ENCODE data around the gene UBE2F.

UBE2F gene

DNA sequence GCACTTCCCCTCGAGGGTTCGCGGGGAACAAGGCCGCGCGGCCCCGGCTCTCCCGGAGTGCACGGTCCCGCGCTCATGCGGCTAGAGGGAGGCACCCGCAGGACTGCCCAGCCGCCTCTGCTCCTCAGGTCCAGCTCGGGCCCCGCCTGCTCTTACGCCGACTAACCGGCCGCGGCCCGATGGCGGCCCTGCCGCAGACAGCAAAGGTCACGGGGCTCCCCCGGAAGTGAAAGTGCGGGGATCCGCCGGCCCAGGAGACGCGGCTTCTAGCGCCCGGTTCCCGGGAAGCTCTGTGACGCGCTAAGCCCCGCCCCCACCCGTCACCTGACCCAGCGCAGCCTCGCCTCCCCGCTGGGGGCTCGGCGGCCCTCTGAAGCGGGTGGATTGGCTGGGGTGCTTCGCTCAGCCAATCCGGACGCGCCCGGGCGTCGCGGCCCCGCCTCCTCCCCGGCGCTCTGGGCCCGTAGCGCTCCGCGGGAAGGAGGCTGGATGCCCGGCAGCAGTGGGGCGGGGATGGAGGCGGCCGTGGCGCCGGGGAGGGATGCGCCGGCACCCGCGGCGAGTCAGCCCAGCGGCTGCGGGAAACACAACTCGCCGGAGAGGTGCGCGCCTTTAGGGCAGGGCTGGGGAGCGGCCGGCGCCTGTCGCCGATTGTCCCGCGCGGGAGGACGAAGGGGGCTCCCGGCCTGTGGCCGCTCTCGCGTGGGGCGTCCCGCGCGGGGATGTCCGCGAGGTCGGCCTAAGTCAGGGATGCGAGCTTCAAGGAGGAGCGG, 93.9 kb downstream of the UBE2F start, which contains the start of gene SCLY:
SCLY (plus strand) TSS at position 460 of the 773 bp plus-strand sequence; CDS start at position 514, 54 bp downstream.
- Histone ChIP-seq H3K9me3 (no peaks in the 10 kb centered on the region), H3K36me3 (no peaks in the 10 kb centered on the region), H3K27me3 (peaks cover 30% of the 10 kb centered on the region), H3K4me1 (ENCODE audit: control insufficient read depth in 1 of 2, insufficient read depth in 1 of 2, low read depth in 1 of 2, low read length in 1 of 2) (peaks cover 17 to 19% of the 10 kb centered on the region in 2 experiments), H3K27ac (peak within 1 kb of the TSS; percentile 83), H3K4me3 (ENCODE audit: low read depth in 1 of 2, low read length in 1 of 2) (peak within 1 kb of the TSS; percentile 75 to 86)
- TF ChIP-seq, protein P1, sequence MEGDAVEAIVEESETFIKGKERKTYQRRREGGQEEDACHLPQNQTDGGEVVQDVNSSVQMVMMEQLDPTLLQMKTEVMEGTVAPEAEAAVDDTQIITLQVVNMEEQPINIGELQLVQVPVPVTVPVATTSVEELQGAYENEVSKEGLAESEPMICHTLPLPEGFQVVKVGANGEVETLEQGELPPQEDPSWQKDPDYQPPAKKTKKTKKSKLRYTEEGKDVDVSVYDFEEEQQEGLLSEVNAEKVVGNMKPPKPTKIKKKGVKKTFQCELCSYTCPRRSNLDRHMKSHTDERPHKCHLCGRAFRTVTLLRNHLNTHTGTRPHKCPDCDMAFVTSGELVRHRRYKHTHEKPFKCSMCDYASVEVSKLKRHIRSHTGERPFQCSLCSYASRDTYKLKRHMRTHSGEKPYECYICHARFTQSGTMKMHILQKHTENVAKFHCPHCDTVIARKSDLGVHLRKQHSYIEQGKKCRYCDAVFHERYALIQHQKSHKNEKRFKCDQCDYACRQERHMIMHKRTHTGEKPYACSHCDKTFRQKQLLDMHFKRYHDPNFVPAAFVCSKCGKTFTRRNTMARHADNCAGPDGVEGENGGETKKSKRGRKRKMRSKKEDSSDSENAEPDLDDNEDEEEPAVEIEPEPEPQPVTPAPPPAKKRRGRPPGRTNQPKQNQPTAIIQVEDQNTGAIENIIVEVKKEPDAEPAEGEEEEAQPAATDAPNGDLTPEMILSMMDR (IDR thresholded peaks at IDR 0.05): peak; percentile 60

DNA sequence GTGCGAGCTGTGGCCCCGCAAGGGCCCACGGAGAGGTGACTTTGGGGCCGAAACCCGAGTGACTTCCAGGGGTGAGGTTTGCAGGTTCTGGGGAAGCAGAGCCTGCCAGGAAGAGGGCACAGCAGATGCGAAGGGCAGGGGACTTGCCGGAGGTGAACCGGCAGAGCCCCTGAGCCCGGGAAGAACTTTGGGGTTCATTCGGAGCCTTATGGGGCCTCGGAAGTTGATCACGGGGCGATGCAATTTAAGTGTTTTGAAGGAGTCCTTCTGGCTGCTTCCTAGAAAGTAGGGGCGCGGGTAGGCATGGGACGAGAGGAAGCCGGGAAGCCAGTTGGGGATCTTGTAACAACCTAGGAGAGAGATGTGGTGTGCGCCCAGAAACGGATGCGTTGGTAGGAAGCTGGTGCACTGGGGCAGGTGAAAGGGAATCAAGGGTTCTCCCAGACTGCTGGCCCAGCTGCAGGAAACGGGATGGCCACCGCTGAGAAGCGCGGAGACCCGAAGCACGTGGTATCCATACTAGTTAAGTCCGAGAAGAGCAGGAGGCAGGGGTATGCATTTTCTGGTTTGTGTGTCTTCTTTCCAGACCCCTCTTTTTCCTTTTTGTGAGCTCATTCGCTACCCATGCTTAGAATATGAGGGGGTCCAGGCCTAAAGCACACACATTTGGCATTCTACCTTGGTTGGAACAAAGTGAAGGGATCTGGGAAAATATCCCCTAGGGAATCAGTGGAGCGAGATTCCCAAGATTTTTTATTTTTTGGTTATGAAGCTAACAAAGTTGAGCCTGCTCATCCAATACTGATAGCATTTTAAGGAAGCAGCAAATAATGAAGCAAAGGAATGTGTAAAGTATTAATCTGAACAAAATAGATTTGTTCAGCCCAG, 94.7 kb downstream of the UBE2F start:
- Histone ChIP-seq H3K27me3 (peaks cover 22% of the 10 kb centered on the region), H3K36me3 (no peaks in the 10 kb centered on the region), H3K27ac (peak overlapping the region; percentile 83), H3K4me1 (ENCODE audit: control insufficient read depth in 1 of 2, insufficient read depth in 1 of 2, low read depth in 1 of 2, low read length in 1 of 2) (peaks cover 17 to 19% of the 10 kb centered on the region in 2 experiments), H3K9me3 (no peaks in the 10 kb centered on the region), H3K4me3 (ENCODE audit: low read depth in 1 of 2, low read length in 1 of 2) (peak overlapping the region; percentile 75 to 86)
- TF ChIP-seq, protein P1 (IDR thresholded peaks at IDR 0.05): no peak

DNA sequence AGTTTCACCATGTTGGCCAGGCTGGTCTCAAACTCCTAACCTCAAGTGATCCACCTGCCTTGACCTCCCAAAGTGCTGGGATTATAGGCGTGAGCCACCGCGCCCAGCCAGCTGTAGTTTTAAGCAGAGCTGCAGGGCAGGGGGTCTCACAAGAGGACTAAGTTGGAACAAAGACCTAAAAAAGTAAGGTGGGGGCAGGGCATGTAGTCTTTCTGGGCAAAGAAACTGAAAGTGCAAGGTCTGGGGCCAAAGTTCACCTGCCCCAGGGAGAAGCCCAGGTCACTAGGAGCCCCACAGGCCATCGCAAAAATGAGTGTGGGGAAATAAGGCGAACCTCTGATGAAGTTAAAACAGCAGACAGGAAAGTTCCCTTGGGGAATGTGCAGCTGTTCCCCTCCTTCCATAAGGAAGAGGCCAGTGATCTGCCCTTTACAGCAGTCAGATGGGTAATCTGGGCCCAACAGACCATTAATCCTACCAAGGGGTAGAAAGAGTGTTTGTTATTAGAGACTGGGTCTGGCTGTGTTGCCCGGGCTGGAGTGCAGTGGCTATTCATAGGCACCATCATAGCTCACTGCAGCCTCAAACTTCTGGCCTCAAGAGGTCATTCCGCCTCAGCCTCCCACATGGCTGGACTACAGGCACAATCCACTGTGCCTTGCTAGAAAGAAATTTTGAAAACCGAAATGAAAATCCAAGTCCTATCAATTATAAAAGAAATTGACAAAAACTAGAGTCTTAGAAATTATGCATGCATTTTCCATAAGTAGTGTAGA, 96.8 kb downstream of the UBE2F start:
- H3K36me3 ChIP-seq: no peaks in the 10 kb centered on the region
- peaks cover 2% of the 10 kb centered on the region for H3K27me3 ChIP-seq
- H3K27ac ChIP-seq: no peak overlapping the region
- H3K4me3 ChIP-seq (ENCODE audit: low read depth in 1 of 2, low read length in 1 of 2): no peak overlapping the region
- H3K4me1 ChIP-seq (ENCODE audit: control insufficient read depth in 1 of 2, insufficient read depth in 1 of 2, low read depth in 1 of 2, low read length in 1 of 2): peaks cover 17 to 19% of the 10 kb centered on the region in 2 experiments
- TF ChIP-seq, protein P1 (IDR thresholded peaks at IDR 0.05): no peak
- no peaks in the 10 kb centered on the region for H3K9me3 ChIP-seq

DNA sequence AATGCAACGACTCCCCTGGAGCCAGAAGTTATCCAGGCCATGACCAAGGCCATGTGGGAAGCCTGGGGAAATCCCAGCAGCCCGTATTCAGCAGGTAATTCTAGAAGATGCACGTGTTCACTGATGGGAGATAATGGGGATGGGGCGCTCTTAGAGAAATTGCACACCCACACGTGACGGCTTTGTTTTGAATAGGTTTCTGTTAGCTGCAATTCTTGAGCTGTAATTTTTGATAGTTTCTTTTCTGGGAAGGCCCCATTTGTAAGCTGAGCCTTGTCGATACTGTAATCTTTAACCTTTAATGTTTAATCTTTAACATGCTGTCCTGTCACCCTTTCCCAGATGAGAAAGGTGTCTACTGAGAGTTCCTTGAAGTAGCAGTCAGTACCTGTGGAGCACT, 97.6 kb downstream of the UBE2F start:
- H3K4me1 ChIP-seq (ENCODE audit: control insufficient read depth in 1 of 2, insufficient read depth in 1 of 2, low read depth in 1 of 2, low read length in 1 of 2): peaks cover 17 to 21% of the 10 kb centered on the region in 2 experiments
- H3K36me3 ChIP-seq: peaks cover 2% of the 10 kb centered on the region
- H3K27me3 ChIP-seq: no peaks in the 10 kb centered on the region
- no peaks in the 10 kb centered on the region for H3K9me3 ChIP-seq
- TF ChIP-seq, protein P1 (IDR thresholded peaks at IDR 0.05): no peak
- no peak overlapping the region for H3K27ac ChIP-seq
- no peak overlapping the region for H3K4me3 ChIP-seq (ENCODE audit: low read depth in 1 of 2, low read length in 1 of 2)
